ENCODE results near the gene C22orf23. TPM values are rescaled to one million over a fixed set of nuclear protein-coding genes. Genes with fewer than 3 reads are reported as not detected.
A peak's percentile ranks its signal among the peaks of the same experiment; 100 is the strongest.

Gene C22orf23
- total RNA-seq, 1 donor from 2014 or later: 0.53 TPM

DNA sequence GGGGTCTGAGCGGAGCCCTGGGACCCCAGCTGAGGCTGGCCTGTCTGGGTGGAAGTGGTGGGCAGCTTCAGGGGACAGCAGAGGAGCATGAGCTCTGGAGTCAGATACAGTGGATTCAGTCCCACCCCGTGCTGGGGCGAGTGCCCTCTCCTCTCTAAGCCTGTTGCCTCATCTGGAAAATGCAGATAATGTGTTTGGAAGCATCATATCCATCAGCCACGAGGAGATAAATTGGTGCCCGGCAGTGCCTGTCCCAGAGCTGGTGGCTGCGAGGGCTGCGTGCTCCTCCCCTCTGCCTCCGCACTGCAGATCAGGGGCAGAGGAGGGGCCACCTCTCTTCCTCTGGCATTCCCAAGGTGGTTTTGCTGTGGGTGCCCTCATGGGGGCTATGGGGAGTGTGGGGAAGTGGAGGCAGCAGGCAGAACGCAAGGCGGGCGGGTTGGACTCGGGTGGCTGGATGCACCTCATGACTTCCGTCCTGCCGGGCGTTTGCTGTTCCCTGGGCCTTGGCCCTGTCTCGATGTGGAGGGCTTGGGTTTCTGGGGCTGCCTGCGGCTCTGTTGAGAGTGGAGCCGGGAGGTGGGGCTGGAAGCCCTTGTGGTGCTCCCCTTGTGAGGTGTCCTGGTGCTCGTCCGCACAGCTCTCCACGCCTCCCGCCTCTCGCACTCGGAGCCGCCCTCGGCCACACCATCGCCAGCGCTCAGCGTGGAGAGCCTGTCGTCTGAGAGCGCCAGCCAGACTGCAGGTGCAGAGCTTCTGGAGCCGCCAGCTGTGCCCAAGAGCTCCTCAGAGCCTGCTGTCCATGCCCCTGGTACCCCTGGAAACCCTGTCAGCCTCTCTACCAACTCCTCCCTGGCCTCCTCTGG is 26.4 kb downstream of the C22orf23 start:
- DNase-seq (ENCODE audit: low read depth): no peak

DNA sequence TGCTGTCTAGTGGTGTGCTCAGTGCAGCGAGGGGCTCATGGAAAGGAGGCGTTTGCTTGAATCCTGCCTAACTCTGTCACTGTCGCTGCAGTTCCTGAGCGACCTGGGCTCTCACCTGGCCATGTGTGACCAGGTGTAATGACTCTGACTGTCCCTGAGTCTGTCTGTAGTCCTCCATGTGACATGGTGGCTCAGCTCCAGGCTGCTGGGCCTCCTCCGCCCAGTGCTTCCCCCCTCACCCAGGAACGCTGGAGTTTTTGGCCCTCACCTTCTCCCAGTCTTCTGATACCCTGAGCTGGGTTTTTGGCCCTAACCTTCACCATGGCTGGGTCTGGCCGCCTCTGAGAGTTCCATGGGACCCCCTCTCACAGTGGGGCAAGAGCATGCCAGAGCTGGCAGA is 27.0 kb downstream of the C22orf23 start:
- no peak for DNase-seq (ENCODE audit: low read depth)

DNA sequence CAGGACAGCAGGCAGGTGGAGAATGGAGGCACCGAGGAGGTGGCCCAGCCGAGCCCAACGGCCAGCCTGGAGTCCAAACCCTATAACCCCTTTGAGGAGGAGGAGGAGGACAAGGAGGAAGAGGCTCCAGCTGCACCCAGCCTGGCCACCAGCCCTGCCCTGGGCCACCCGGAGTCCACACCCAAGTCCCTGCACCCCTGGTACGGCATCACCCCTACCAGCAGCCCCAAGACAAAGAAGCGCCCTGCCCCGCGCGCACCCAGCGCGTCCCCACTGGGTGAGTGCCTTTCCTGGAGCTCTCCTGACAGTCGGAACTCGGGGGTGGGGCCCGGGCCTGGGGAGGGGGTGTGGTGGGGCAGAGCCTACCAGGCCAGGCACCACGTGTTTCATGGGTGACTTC is 27.6 kb downstream of the C22orf23 start:
- no peak for DNase-seq (ENCODE audit: low read depth)

DNA sequence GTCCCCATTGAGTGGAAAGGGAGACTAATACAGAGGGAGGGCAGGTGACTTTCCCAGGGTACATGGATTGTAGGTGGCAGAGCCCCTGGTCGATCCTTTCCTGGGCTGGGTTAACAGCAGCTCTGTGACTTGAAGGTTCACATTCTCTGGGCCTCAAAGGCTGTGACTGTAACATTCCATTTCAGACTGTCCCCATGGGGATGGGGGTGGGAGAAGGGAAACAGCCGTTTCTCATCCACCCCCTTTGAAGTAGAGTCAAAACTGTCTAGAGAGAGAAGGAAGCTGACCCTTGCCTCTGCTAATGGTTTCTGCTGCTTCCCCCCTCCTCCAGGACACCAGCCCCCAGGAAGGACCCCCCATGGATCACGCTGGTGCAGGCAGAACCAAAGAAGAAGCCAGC is 28.1 kb downstream of the C22orf23 start:
- no peak for DNase-seq (ENCODE audit: low read depth)

DNA sequence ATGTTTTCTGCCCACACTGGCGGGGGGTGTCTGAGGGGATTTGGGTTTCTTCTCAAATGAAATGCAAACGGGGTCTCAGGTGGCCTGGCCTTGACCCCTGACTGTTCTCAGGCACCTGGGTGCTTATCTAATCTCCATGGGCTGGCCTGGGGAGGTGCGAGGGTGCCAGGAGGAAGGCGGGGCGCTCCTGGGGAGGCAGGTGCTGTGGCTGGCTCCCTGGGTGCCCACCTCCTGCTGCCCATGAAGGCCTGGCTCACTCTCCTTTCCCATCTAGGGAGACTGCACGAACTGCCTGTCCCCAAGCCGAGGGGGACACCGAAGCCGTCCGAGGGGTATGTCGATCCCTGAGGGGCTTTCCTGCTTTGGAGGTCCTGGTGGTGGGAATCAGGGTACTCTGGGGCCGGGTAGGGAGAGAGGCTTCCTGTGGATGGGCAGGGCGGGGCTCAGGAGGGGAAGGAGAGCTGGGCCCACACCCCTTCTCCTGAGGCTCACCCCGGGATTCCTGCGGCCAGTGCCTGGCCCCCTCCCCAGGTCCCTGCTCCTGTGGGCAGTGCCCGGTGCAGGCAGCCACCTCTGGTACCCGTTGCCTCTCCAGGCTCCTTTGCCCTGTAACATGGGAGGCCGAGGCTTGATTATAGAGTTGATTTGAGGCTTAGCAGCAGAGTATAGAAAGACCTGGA is 28.9 kb downstream of the C22orf23 start:
- DNase-seq (ENCODE audit: low read depth): no peak

DNA sequence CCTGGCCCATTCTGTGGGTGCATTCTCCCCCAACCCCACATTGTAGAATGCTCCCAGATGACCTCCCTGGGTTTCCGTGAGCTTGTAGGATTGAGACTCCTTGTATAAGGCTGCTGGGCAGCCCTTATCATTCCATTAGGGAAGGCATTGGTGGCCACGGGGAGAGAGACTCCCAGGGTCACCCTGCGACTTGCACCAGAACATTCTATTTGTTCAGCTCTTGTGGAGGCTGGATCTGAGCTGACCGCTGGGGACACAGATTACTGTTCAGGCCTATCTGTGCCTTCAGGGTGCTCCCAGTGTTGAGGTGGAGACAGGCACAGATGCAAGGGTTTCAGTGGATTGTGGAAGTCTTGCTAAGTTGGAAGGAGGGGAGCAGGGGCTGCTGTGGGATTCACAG is 29.5 kb downstream of the C22orf23 start:
- no peak for DNase-seq (ENCODE audit: low read depth)

DNA sequence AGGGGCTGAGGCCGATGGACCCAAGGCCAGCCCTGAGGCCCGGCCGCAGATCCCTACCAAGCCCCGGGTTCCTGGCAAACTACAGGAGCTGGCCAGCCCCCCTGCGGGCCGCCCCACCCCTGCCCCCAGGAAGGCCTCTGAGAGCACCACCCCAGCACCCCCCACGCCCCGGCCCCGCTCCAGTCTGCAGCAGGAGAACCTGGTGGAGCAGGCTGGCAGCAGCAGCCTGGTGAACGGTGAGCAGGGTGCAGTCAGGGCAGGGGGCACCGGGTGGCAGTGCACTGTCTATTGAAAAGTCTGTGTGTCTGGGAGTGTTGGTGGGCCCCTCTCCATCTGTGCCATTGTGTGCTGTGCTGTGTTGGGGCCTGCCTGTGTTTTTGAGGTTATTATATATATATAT is 31.2 kb downstream of the C22orf23 start:
- DNase-seq (ENCODE audit: low read depth): no peak

DNA sequence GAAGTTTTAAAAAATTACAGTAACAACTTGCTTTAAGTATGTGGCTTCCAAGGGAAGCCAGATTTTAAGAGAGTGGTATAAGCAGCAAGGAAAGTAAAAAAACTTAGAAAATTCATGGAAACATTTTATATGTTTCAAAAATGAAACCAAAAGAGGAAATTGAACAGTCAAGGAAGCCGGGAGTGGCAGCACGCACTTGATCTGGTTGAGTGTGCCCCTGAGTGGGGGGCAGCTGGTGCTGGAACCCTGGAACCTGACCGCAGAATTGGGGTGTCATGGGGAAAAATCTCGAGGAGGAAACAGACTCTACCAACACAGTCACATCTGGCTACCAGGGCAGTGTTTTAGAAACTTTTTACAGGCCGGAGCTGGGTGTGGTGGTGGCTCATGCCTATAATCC is 33.3 kb downstream of the C22orf23 start:
- no peak for DNase-seq (ENCODE audit: low read depth)

DNA sequence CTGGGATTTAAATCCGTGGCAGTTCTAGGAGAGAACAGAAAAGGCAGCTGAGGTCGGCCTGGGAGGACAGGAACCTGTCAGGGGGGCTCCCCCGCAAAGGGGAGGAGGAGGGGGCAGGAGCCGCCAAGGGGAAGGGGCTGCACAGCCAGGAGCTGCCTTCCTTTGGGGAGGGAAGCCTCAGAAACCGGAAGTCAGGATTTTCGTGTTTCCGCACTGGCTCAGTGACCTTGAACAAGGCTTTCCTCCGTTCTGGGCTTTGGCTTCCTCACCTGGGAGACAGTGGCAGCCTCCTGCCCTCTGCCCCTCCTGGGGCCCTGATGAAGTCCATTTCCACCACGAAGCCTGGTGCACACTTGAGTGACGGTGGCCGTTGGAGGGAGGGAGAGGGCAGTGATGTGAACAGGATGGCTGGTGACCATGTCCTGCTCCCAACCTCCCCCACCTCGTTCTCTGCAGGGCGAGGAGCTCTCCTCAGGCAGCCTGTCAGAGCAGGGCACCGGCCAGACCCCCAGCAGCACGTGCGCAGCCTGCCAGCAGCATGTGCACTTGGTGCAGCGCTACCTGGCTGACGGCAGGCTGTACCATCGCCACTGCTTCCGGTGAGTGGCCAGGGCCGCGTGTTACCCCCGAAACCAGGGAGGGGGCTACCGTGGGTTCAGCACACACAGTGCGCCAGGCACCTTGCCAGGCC is 34.7 kb downstream of the C22orf23 start:
- no peak for DNase-seq (ENCODE audit: low read depth)

DNA sequence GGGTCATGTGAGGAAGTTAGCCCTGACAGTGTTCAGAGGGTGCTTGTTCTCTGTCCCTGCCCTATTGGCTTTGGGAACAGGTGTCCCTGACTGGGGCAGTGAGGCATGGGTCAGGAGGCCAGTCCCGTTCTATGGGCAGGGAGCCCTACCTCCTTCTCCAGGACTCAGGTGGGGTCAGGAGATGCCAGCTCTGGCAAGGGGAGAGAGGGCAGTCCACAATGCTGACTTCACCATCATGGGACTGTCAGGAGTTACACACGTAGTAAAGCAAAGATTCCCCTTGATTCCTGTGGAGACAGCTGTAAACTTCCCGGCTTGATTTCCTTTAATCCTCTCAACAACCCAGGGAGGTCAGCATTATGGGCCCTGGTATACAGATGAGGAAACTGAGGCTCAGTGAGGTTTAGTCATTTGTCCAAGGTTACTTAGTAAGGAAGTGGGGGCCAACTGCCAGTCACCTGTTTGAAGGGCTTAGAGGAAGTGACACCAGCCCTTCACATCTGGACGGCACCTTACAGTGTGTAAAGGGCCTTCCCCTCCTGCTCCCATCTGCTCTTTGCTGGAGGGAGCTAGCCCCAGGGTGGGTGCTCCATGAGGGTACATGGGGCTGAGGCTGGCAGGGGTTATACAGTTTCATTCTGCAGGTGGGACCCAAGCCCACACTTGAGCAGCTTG is 35.4 kb downstream of the C22orf23 start:
- DNase-seq (ENCODE audit: low read depth): no peak

DNA sequence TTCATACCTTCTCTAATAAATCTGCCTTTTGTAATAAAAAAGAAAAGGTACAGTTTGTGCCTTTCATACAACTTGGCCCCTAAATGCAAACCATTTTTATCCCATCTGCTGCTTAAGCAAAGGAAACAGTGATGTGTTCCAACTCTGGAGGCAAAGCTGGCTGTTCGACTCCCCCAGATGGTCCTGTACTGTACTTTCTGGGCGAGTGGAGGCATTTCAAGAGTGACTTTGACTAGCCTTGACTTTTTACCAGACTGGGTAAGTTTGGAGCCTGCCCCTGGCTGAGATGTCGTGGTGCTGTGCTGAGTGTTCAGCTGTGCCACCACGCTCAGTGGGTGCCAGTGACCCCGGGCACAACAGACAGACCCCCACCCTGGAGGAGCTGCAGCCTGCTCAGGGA is 37.1 kb downstream of the C22orf23 start:
- DNase-seq (ENCODE audit: low read depth): no peak

DNA sequence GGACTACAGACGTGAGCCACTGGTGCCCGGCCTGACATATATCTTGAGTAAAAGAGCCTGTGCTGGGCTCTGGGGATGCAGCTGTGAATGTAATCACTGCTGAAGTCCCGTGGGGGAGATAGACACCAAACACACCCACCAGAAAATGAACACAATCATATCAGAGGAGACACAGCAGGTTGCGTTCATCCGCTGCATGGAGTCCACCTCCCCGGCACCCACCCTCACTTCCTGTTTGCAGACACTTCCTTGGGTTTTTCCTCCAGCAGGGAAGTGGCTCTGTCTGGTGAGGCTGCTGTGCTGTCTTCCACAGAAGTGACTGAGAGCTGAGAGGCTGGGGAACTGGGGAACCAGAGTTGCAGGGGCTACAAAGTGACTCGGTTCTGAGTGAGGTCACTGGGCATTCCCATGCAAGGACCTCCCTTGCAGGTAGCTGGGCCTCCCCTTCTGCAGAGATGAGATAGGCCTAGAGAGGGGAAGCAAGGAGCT is 40.1 kb downstream of the C22orf23 start:
- no peak for DNase-seq (ENCODE audit: low read depth)

DNA sequence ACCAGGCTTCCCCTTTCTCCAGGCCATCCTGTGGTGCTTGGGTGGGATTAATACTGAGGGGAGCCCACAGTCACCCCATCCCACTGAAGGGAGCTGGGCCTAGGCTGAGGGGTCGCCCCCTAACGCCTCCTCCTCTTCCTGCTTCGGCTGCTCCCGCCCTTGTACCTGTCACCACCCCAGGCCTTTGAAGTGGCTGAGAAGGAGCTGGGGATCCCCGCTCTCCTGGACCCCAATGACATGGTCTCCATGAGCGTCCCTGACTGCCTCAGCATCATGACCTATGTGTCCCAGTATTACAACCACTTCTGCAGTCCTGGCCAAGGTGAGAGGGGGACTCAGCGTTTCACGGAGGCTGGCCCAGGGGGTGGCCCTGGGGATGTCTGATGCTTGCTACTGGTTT is 41.2 kb downstream of the C22orf23 start:
- no peak for DNase-seq (ENCODE audit: low read depth)

DNA sequence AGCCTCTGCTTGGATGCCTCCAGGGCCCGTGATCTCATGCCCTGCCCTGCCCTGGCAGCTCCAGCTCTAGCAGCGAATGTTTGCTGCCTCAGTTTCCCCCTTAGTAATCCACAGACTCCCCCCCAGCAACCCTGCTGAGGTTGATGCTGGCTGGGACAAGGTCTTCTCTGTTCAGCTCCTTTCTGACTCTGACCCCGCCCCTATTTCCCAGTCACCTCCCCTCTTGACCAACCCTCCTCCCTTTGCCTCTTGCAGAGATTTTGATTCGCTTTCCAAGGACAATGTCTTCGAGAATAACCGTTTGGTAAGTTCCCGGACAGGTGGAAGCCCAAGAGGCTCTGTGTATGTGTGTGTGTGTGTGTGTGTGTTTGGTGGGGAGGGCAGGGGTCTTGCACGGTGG is 41.7 kb downstream of the C22orf23 start:
- DNase-seq (ENCODE audit: low read depth): no peak

DNA sequence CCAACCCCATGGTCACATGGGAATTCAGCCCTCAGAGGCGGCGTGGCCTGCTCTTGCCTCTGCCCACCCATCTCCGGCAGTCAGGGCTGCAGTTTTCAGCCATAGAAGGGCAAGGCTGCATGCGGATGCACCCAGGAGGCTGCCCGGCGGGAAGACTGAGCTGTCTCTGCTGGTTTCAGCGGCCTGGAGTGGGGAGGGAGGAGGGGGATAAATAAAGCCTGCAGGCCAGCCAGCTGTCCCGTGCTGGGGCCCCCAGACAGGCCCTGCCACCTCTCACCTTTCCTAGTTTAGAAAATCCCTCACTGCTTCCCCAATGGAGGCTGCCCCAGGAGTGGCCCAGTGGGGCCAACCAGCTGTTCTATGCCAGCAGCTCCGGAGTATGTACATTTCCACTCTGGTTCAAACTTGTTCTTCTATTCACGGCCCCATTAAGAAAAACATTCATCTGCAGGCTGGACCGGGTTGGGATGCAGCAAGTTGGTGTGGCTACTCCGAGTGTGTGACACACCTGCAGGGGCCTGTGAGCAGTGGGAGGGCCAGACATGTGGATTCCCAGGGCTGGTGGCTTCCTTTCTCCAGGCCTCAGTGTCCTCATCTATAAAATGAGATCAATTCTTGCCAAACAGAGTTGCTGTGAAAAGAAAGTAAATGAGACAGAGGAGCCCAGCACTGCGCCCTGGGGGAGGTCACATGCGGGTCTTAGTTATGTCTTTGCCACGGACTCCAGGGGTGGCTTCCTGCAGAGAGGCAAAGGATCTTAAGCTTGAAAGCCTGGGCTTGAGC is 42.3 kb downstream of the C22orf23 start:
- peak; percentile 77 for DNase-seq (ENCODE audit: low read depth)

DNA sequence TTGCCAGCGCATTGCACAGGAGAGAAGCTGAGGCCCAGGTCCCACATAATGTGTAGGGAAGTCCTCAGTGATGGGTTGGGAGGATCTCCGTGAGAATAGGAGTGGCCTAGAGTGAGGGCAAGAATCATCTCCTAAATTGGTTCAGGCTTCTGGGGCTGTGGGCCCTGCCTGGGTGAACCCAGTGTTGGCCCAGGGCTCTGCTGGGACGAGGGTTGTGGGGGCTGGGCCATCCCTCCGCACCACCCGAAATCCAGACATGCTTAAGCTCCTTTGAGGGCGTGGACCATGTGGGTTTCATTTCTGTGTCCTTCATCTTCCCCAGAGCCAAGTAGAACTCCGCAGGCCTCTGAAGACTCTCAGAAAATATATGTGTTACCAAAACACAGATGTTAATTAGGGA is 43.6 kb downstream of the C22orf23 start:
- no peak for DNase-seq (ENCODE audit: low read depth)

DNA sequence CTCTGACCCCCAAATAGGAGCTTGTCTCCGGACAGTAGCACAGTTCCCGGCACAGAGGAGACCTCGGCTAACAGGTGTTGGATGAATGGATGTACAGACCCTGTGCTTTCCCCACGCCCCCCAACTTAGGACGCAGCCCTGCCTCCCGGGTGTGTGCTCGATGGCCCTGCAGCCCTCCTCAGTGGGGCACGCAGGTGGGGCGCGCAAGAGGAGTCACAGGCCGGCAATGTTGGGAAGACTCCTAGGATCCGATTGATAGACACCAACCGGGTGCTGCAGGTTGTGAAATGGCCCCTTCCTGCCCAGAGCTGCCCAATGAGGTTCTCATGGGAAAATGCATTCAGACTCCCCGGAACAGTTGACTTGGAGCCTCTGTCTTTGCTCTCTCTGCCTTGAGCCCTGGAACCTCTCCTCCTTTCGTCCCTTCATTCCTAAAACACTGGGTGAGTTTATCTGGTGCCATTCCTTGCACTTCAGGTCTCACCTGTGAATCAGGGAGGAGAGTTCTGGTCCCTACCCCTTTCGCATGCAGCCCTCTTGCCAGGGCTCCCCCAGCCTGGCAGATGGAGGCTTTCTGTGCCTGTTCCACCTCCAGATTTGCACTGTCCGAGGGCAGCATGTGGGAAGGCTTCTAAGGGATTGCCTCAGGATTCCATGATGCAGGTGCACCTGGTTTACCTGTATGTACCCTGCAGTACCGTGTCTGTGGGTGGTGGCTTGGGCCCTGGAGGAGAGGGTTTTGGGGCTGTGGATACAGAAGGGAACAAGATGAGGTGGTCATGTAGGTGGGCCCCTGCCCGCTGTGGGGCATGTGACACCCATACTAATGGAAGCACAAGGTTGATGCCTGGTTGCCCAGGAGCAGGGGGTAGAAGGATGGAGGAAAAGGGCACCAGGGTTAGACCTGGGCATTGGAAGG is 46.1 kb downstream of the C22orf23 start:
- DNase-seq (ENCODE audit: low read depth): no peak

DNA sequence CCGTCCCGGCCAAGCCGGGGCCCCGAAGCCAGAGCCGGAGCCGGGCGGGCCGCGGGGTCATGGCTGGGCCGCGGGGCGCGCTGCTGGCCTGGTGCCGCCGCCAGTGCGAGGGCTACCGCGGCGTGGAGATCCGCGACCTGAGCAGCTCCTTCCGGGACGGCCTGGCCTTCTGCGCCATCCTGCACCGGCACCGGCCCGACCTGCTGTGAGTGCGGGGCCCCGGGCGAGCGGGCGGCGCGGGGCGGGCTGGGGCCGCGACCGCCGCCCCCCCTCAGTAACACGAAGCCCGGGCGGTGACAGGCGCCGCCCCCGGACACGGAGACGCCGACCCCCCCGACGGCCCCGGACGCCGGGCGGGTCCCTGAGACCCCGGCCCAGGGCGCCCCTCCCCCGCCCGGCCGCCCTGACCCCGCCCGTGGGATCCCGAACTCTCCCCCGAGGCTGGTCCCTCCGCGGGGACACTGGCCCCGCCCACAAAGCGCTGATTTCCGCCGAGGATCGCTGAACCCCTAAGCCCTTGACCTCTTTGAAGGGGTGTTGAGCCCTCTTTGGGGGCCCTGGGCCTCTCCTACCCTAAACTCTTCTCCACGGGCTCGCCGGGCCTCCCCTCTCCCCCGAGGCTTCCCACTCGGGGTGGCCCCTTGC is 46.9 kb downstream of the C22orf23 start:
- no peak for DNase-seq (ENCODE audit: low read depth)

Measured in myocyte (in vitro differentiated cells).